ENCODE measurements around the gene JAZF1.

DNA sequence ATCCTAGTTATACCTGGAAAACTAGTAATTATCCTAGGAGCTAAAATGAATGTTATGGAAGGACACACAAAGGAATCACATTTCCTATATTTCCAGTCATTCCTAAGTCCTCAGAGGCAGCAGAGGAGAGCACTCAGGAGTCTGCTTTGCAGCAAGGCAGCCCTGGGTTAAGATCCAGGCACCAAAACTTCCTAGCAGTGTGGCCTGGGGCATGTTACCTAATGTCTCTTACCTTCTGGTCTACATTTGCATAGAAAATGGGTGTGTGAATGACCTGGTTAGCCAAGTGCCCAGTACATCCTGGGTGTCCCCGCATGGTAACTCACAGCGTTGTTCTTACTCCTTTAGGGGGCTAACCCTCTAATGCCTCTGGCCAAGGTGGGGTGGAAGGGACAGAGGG lies 304.8 kb downstream of the JAZF1 start:
- TF ChIP-seq, protein P1, sequence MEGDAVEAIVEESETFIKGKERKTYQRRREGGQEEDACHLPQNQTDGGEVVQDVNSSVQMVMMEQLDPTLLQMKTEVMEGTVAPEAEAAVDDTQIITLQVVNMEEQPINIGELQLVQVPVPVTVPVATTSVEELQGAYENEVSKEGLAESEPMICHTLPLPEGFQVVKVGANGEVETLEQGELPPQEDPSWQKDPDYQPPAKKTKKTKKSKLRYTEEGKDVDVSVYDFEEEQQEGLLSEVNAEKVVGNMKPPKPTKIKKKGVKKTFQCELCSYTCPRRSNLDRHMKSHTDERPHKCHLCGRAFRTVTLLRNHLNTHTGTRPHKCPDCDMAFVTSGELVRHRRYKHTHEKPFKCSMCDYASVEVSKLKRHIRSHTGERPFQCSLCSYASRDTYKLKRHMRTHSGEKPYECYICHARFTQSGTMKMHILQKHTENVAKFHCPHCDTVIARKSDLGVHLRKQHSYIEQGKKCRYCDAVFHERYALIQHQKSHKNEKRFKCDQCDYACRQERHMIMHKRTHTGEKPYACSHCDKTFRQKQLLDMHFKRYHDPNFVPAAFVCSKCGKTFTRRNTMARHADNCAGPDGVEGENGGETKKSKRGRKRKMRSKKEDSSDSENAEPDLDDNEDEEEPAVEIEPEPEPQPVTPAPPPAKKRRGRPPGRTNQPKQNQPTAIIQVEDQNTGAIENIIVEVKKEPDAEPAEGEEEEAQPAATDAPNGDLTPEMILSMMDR (conservative IDR thresholded peaks at IDR 0.05 in 1 of 2, IDR thresholded peaks at IDR 0.05 in 1 of 2; ENCODE audit: extremely low read depth in 1 of 2, insufficient read depth in 1 of 2, low read depth in 1 of 2, low read length in 2 of 2): no peak
- TF ChIP-seq EZH2 (IDR thresholded peaks at IDR 0.05; ENCODE audit: borderline replicate concordance, low read length): no peak

Measured in mammary epithelial cell (primary cell).